ENCODE measurements around the gene CRNKL1.

CRNKL1 gene

DNA sequence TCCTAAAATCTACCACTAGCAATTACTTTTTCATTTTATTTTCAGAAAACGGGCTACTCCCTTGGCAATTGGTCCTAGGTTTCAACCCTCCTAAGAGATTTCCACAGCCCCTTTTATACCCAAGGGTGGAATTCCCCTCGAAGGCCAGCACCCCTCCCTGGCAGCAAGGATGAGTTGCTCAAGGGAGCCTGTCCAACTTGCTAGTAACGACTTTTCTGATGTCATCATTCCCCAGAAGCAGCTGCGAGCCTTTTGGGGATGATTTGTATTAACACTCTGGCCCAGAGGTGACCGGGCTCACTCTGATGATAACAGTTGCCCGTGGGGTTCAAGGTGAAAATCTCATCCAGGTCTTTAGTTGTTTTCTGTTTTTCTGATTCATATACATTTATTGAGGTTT, 65.8 kb downstream of the CRNKL1 start:
- no peak for DNase-seq (ENCODE audit: low read depth in 2 of 2, low spot score in 1 of 2)
